NCI-H1436 treated with DMSO at 0.1 percent for 48 hours (cell line): ENCODE measurements around the gene ADAMTS10.
"Not testable (repeated sequence)": the region's sequence is repeated elsewhere in the genome, so short reads cannot be mapped to it uniquely, and the experiment has no call there.

Experiments
- DNase-seq: peaks from one replicate; lab custom pipeline; 2025; lab: John Stamatoyannopoulos, UW

The ADAMTS10 gene

DNA sequence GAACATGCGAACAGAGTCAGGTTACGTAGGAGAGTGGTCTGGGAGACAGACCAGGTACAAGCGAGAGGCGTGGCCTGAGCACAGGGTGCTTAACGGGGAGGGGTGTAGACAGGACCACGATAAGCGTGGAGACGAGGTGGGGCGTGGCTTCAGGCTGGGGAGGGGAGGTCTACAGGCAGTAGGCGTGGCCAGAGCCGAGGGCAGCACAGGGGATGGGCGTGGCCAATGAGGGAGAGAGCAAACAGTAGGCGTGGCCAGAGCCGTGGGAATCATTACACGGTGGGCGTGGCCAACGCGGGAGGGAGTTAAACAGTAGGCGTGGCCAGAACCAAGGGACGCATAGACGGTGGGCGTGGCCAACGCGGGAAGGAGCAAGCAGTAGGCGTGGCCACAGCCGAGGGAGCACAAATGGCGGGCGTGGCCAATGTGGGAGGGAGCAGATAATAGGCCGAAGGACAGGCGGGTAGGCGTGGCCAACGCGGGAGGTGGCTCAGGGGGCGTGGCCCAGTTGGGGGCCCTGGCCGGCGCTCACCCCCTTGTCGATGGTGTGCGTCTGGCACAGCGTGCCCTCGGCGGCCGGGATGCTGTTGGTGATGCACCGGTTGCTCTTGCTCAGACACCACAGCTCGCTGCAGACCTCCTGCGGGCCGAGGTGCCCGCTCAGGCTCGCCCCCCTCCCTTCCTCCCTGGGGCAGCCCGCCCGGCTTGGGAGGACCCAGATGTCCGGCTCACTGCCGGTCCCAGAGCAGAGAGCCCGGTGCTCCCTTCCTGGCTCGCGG is 18.1 kb downstream of the ADAMTS10 start:
- DNase-seq: no peak

DNA sequence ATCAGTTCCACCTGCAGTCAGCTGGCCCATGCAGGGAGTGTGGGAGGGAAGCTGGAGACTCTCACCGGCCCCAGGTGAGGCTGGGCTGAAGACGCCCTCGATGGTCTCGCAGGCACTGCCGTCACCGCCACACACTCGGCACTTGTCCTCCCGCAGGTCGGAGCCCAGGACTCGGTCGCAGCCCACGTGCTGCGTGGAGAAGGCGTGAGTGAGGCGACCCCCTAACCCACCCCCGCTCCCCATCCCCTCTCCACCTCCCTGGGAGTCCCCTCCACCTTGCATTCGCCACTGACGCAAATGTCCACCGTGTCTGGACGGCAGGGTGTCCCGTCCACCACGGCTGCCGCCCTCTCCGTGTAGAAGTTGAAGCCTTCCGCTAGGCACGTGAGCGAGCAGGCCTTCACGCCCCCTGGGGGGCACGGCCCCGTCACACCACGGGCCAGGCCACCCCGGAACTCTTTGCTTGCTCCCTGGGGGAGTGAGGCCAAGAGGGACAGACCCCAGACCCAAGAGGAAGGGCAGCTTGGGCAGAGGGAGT is 21.3 kb downstream of the ADAMTS10 start:
- DNase-seq: no peak

DNA sequence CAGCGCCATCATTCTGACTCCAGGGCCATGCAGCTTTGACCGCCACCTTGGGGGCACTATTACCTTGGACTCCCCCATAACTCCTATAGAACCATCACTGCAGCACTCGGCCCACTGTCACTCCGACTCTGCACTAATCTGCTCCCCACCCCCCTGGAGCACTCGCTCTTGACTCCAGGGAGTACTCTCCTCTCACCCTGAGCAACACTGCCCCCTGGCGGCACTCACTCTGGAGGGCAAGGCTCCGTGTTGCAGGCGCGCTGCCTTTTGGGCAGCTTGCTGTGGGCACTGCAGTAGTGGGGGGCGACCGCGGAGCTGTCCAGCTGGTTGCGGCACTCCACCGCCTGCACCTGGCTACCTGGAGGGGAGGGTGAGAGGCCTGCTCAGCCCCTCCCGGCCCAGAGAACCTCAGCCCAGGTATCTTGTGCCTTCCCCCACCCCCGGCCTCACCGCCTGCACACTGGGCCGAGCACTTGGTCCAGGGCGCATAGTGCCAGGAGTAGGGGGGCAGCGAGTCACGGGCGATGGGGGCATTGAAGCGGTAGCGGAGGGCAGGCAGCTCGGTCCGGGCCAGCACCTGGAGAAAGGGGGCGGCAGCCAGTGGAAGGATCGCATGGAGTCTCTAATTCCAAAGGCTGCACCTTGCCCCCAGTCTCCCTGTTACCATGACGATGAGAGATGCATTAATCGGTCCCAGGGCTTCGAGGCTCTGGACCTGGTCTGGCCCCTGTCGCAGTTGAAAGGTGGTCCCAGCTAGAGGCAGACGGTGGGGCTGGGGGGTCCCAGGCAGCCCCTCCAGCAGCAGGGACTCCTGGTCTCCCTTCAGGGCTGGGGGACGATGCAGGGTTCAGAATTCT is 24.4 kb downstream of the ADAMTS10 start:
- DNase-seq: no peak

- no peak for DNase-seq
Measured at GRCh38 chr19:8584965-8585893, 25.3 kb downstream of the ADAMTS10 start.

DNA sequence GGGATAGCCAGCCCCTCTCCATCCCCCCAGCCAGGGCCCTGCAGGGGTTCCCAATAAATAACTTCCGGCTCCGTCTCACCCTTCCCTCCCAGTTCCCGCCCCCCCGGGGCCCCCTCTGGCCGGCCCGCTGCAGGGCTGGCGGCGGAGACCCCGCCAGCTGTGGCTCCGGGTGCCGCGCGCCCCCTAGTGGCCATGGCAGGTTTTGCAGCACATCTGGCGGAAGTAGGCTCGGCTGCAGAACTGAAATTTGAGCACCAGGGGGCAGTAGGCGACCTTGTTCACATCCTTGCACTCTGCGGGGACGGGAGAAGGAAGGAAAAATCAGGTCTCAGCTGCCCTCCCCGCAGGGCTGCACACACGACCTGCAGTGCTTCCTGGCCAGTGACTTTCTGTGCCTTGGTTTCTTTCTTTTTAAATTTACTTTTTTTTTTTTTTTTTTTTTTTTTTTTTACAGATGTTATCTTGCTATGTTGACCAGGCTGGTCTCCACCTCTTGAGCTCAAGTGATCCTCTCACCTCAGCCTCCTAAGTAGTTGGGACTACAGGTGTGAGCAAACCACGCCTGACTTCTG is 29.7 kb downstream of the ADAMTS10 start:
- DNase-seq: no peak

DNA sequence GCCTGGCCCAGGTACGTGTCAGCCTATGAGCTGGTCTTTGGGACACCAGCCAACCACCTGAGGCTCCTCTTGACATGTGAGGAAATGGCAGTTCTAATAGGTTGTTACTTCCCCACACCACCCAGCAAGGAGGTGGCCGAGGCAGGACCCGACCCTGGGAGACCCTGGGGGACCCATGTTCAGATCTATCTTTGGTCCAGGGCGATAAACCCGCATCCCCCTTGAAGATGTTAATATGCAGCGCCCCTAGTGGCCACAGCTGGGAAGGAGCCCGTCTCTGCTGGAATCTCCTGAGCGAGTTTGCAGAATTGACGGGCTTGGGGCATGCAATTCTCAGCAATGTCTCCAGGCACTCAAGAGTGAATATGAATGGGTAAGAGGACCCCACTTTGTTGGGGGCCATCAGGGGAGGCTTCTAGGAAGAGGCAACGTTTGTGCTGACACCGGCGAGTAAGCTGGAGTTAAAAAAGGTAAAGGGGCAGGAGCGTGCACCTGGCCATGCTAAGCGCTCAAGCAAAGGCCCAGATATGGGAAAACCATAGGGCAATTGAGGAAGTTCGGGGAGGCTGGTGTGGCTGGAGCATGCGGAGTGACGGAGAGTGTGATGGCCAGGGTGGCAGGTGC is 31.8 kb downstream of the ADAMTS10 start:
- no peak for DNase-seq

DNA sequence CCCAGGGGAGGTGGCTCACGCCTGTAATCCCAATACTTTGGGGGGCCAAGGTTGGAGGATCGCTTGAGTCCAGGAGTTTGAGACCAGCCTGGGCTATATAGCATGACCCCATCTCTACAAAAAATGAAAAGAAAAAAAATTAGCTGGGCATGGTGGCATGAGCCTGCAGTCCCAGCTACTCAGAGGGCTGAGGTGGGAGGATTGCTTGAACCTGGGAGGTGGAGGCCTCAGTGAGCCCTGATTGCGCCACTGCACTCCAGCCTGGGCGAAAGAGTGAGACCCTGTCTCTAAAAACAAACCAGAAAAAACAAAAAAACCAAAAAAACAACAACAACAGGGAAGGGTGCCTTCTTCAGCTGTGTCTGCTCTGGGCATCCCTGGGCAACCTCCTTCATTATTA is 32.8 kb downstream of the ADAMTS10 start:
- no peak for DNase-seq

DNA sequence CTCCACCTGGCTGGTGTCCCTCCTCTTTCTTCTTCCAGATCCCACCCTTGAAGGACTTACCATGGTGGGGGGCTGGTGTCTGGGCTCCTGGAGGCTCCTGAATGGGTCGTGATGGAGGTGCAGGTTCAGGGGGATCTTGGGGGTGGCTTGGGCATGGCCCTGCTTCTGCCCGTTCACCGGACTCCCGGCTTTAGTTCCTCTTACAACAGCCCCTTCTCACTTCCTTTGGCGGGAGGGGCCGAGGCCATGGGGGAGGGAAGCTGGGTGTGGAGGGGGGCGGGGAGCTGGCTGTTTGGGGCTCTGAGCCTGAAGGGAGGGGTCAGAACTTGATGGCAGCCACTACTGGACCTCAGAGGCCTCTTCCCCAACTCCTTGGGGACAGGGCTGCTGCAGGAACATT is 33.3 kb downstream of the ADAMTS10 start, which contains the start of gene MYO1F:
MYO1F (minus strand) TSS at position 196 of the 400 bp plus-strand sequence; CDS start at position 63, 133 bp downstream.
- no peak for DNase-seq

DNA sequence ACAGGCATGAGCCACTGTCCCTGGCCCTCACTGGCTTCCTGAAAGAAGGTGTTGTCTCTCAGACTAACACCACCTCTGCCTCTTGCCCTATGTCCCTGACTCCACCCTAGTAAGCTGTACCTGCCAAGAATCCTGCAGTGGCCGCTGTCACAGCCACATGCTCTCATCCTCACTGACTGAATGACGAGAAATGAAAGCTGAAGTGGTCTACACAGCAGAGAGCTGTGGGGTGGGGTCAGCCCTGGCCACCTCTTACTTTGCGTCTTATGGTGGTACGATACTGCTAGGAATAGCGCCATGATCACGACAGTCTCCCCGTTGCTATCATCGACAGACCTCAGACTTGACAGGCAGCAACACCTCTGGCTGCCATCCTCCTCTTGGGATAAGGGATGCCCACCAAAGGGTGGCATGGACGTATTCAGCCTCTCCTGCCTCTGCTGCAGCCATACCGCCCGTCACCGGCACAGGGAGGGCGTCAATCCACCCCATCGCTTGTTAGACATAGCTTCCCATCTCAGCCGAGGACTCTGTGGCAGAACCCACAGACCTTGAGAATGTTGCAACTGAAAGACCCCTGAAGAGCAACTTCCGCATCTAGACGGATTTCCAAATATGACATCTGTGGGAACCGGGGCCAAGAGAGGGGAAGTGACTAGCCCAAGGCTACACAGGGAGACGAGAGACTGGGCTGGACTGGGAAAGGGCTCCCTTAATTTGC is 34.1 kb downstream of the ADAMTS10 start:
- no peak for DNase-seq

DNA sequence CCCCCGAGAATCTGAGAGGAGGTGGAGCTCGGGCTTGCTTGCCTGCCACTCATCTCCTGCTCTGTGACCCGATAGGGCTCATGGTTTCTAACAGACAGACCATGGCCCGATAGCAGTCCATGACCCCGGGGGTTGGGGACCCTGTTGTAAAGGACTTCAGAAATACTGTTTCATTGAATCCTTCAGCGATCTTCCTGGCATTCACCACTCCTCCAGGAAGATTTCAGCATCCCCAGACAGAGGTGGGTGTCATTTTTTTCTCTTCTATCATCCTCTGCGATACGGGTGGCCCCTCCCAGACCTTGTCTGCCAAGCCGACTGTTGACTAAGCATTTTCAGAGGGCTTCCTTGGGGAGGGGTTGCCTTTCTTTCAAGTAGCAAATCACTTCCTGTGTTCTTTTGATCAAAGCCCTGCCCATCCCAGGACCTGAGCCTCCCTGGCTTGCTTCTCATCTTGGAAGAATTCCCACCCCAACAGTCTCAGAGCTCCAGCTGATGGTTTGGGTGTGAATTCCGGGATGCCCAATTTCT is 35.0 kb downstream of the ADAMTS10 start:
- no peak for DNase-seq

- not testable (repeated sequence) for DNase-seq
Measured at GRCh38 chr19:8574619-8574922, 35.9 kb downstream of the ADAMTS10 start.

DNA sequence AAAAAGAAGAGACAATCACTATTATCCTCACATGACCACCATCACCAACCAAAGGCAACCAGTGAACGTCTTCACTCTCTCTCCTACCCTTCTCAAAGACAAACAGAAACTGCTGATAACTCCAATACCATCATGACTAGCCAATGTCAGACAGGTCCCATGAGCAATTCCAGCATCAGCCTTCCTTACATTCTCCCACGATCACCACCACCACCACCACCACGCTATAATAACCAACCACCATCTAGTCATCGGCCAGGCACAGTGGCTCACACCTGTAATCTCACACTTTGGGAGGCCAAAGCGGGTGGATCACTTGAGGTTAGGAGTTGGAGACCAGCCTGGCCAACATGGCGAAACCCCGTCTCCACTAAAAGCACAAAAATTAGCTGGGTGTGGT is 37.2 kb downstream of the ADAMTS10 start:
- no peak for DNase-seq

GRCh38 chr19:8571006-8571411 is 39.5 kb downstream of the ADAMTS10 start:
- no peak for DNase-seq

- no peak for DNase-seq
Measured at GRCh38 chr19:8569066-8569771, 41.3 kb downstream of the ADAMTS10 start.

- no peak for DNase-seq
Measured at GRCh38 chr19:8567522-8568172, 42.9 kb downstream of the ADAMTS10 start.

DNA sequence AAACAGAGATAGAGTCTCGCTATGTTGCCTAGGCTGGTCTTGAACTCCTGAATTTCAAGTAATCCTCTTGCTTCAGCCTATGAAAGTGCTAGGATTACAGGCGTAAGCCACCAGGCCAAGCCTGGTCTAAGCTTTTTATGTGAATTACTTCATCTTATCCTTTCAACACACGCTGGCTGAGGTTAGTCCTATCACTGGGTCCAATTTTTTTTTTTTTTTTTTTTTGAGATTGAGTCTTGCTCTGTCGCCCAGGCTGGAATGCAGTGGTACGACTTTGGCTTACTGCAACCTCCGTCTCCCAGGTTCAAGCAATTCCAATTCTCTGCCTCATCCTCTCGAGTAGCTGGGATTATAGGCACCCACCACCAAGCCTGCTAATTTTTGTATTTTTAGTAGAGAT is 43.7 kb downstream of the ADAMTS10 start:
- no peak for DNase-seq

DNA sequence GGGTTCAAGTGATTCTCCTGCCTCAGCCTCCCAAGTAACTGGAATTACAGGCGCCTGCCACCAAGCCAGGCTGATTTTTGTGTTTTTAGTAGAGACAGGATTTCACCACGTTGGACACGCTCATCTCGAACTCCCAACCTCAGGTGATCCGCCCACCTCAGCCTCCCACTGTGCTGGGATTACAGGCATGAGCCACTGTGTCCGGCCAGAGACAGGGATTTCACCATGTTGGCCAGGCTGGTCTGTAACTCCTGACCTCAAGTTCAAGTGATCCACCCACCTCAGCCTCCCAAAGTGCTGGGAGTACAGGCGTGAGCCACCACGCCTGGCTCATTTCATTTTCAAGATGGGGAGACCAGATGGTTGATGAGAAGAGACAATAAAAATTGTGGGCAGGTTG is 45.6 kb downstream of the ADAMTS10 start:
- DNase-seq: not testable (repeated sequence)

DNA sequence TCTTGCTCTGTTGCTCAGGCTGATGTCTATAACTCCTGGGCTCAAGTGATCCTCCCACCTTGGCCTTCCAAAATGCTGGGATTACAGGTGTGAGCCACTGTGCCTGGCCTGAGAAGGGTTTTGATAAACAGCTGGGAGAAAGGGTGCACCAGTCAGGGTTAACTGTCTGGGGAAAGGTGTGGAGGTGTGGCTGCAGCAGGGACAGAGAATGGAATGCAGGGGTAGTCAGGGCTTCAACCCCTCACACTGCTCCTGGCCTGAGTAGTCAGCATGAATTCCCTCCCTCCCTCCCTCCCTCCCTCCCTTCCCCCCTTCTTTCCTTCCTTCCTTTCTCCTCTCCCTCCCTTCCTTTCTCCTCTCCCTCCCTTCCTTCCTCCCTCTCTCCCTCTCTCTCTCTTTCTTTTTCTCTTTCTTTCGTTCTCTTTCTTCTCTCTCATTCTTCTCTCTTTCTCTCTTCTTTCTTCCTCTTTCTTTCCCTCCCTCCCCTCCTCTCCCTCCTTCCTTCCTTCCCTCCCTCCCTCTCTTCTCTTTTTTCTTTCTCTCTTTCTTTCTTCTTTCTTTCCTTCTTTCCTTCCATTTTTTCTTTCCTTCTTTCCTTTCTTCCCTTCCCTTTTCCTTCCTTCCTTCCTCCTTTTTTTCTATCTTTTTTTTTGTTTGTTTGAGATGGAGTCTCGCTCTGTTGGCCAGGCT is 49.3 kb downstream of the ADAMTS10 start:
- DNase-seq: no peak
